ENCODE measurements around the gene SEC61A2. TPM values are rescaled to one million over a fixed set of nuclear protein-coding genes. Genes with fewer than 3 reads are reported as not detected.

The SEC61A2 gene
- total and polyA plus RNA-seq, 10 of the 15 experiments (the other 5 are each of a cell fraction or from before 2014, with no cell fraction given) = 3.0 to 36.2 (median 8.6) TPM

DNA sequence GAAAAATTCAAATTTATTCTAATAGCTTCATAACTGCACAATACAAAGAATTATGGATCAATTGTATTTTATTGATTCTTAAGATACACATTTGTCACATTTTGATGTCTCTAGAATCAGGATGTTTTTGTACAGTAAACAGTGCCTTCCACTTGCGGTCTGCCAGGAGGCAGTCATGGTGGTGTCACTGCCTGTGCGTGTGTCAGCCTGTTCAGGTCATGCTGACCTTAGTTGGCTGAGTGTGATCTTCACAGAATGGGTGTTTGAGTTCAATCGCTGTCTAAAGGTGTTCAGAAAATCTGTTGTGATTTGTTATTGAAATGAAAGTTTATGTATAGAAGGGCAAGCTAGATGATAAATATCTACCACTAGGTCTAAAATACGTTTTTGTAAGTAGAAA, 20.7 kb downstream of the SEC61A2 start:
- Histone ChIP-seq H3K27me3 (replicated peaks in 1 of 2; ENCODE audit: control insufficient read depth in 2 of 2, insufficient read depth in 2 of 2, low read length in 1 of 2) (no peaks in the 10 kb centered on the region), H3K27ac (ENCODE audit: control insufficient read depth, insufficient read depth) (no peak overlapping the region), H3K79me2 (ENCODE audit: control insufficient read depth, insufficient read depth, low read length) (no peaks in the 10 kb centered on the region), H3K9me3 (replicated peaks; ENCODE audit: control insufficient read depth, insufficient read depth, low read length) (no peaks in the 10 kb centered on the region), H3K36me3 (ENCODE audit: control insufficient read depth in 2 of 2, insufficient read depth in 2 of 2, low read length in 1 of 2) (peaks cover 2% of the 10 kb centered on the region in 2 experiments; a peak in 1 of 4 replicates), H3K9ac (ENCODE audit: control insufficient read depth, insufficient read depth, low read length) (no peak overlapping the region), H3K4me3 (no peak overlapping the region), H3K4me2 (ENCODE audit: control insufficient read depth, insufficient read depth) (no peak overlapping the region), H4K20me1 (ENCODE audit: control insufficient read depth, insufficient read depth) (no peaks in the 10 kb centered on the region), H2AFZ (ENCODE audit: control insufficient read depth, low read depth, low read length) (no peak overlapping the region), H3K4me1 (ENCODE audit: control insufficient read depth, insufficient read depth, low read length) (no peaks in the 10 kb centered on the region)
- BruUV-seq (replicated peaks) = no TSS peak
- no peak for FAIRE-seq
- intact Hi-C loops (cut with micrococcal nuclease; ENCODE audit: unreplicated experiment) = no loop called here
- 81% methylated on average over 4 of the region's 4 CpGs for WGBS (ENCODE audit: insufficient coverage, insufficient replicate concordance, low lambda C conversion rate, missing lambda C conversion rate)
- CTCF ChIA-PET = interaction anchor here (1.1 to 1.8 kb wide), 2 partner anchors 14 to 622 kb away, joined by 3 to 4 read pairs; no protein-coding TSS in a partner anchor
- RAD21 ChIA-PET (ENCODE audit: unreplicated experiment) = no interaction called here
- no peak for ATAC-seq
- SMC1A ChIA-PET (ENCODE audit: uncharacterized antibody, unreplicated experiment) = no interaction called here
- TF ChIP-seq EED (IDR thresholded peaks at IDR 0.05; ENCODE audit: low read depth) = no peak
- TF ChIP-seq GABPA (IDR thresholded peaks at IDR 0.05; ENCODE audit: low read depth) = no peak
- TF ChIP-seq, protein P1, sequence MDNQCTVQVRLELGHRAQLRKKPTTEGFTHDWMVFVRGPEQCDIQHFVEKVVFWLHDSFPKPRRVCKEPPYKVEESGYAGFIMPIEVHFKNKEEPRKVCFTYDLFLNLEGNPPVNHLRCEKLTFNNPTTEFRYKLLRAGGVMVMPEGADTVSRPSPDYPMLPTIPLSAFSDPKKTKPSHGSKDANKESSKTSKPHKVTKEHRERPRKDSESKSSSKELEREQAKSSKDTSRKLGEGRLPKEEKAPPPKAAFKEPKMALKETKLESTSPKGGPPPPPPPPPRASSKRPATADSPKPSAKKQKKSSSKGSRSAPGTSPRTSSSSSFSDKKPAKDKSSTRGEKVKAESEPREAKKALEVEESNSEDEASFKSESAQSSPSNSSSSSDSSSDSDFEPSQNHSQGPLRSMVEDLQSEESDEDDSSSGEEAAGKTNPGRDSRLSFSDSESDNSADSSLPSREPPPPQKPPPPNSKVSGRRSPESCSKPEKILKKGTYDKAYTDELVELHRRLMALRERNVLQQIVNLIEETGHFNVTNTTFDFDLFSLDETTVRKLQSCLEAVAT (IDR thresholded peaks at IDR 0.05) = no peak
- TF ChIP-seq, protein P2, sequence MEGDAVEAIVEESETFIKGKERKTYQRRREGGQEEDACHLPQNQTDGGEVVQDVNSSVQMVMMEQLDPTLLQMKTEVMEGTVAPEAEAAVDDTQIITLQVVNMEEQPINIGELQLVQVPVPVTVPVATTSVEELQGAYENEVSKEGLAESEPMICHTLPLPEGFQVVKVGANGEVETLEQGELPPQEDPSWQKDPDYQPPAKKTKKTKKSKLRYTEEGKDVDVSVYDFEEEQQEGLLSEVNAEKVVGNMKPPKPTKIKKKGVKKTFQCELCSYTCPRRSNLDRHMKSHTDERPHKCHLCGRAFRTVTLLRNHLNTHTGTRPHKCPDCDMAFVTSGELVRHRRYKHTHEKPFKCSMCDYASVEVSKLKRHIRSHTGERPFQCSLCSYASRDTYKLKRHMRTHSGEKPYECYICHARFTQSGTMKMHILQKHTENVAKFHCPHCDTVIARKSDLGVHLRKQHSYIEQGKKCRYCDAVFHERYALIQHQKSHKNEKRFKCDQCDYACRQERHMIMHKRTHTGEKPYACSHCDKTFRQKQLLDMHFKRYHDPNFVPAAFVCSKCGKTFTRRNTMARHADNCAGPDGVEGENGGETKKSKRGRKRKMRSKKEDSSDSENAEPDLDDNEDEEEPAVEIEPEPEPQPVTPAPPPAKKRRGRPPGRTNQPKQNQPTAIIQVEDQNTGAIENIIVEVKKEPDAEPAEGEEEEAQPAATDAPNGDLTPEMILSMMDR (IDR thresholded peaks at IDR 0.05 in 2 of 3, conservative IDR thresholded peaks at IDR 0.05 in 1 of 3; ENCODE audit: control insufficient read depth in 2 of 3, extremely low read depth in 1 of 3, insufficient read depth in 1 of 3, low read depth in 3 of 3, low read length in 3 of 3) = no peak
- TF ChIP-seq STAT1 (conservative IDR thresholded peaks at IDR 0.05) = no peak
- TF ChIP-seq SREBF2 (IDR thresholded peaks at IDR 0.05; ENCODE audit: low read length) = no peak
- TF ChIP-seq SMAD5 (IDR thresholded peaks at IDR 0.05; ENCODE audit: low read depth) = no peak
- POLR2A ChIA-PET = no interaction called here
- in situ Hi-C loops (cut with MboI) = no loop called here
- DNase-seq (ENCODE audit: low read depth, low spot score) = no peak
